NCI-H82 treated with DMSO at 0.1 percent for 48 hours (cell line): ENCODE results near the gene CBLB.

Source experiments
- DNase-seq: peaks from one replicate; lab custom pipeline; 2025; ENCODE audit not compliant: unreplicated experiment; lab: John Stamatoyannopoulos, UW

CBLB gene

GRCh38 chr3:105715372-105715771 is 153.4 kb downstream of the CBLB start:
- DNase-seq, result no peak

- DNase-seq, result no peak
These were observed 154.4 kb downstream of the CBLB start for GRCh38 chr3:105714453-105714852.

- DNase-seq, result no peak
These were observed 159.8 kb downstream of the CBLB start for GRCh38 chr3:105708980-105709379.

- no peak for DNase-seq
These were observed 161.8 kb downstream of the CBLB start for GRCh38 chr3:105707009-105707408.

- DNase-seq, result no peak
These were observed 163.9 kb downstream of the CBLB start for GRCh38 chr3:105704726-105705410.

- no peak for DNase-seq
These were observed 168.2 kb downstream of the CBLB start for GRCh38 chr3:105700575-105700974.

GRCh38 chr3:105691633-105692032 is 177.2 kb downstream of the CBLB start:
- no peak for DNase-seq

GRCh38 chr3:105691053-105691452 is 177.8 kb downstream of the CBLB start:
- no peak for DNase-seq

- DNase-seq, result peak; percentile 32
These were observed 180.0 kb downstream of the CBLB start for GRCh38 chr3:105688821-105689220.

- no peak for DNase-seq
These were observed 182.4 kb downstream of the CBLB start for GRCh38 chr3:105686278-105686897.

- no peak for DNase-seq
These were observed 188.9 kb downstream of the CBLB start for GRCh38 chr3:105679951-105680350.

- no peak for DNase-seq
These were observed 190.8 kb downstream of the CBLB start for GRCh38 chr3:105678017-105678416.

GRCh38 chr3:105676621-105677300 is 192.1 kb downstream of the CBLB start:
- DNase-seq, result no peak

GRCh38 chr3:105674437-105675065 is 194.3 kb downstream of the CBLB start:
- no peak for DNase-seq

GRCh38 chr3:105672996-105673395 is 195.8 kb downstream of the CBLB start:
- DNase-seq, result no peak

GRCh38 chr3:105662306-105662705 is 206.5 kb downstream of the CBLB start:
- no peak for DNase-seq

GRCh38 chr3:105661461-105661860 is 207.4 kb downstream of the CBLB start:
- no peak for DNase-seq

- no peak for DNase-seq
These were observed 211.9 kb downstream of the CBLB start for GRCh38 chr3:105656651-105657504.

- DNase-seq, result no peak
These were observed 214.9 kb downstream of the CBLB start for GRCh38 chr3:105653868-105654267.

- DNase-seq, result no peak
These were observed 215.6 kb downstream of the CBLB start for GRCh38 chr3:105653166-105653565.

GRCh38 chr3:105649480-105649879 is 219.3 kb downstream of the CBLB start:
- no peak for DNase-seq
